H1 (cell line): ENCODE results near the gene STK33. TPM values are rescaled to one million over a fixed set of nuclear protein-coding genes. Genes with fewer than 3 reads are reported as not detected.

Source experiments
- CTCF ChIA-PET: fragments of 300-600 bp; sonication (Branson Sonifier 250); formaldehyde crosslinking; loops from one replicate; lab custom pipeline; 2021; ENCODE audit not compliant: partially characterized antibody; lab: Charles Lee
- POLR2A ChIA-PET: fragments of 300-600 bp; sonication (Branson Sonifier 250); formaldehyde crosslinking; loops from one replicate; lab custom pipeline; 2021; ENCODE audit warnings: inconsistent platforms; ENCODE audit not compliant: partially characterized antibody; lab: Charles Lee
- DNase-seq, 2 experiments: peaks; one replicate each; pipeline versions ENCODE4 v3.0.0 to v3.0.0-alpha.2; 2010 to 2022; ENCODE audit warnings: low spot score in 2 of 2, low read depth in 1 of 2, mixed read lengths in 1 of 2
- FAIRE-seq: peaks from 2 replicates; lab custom pipeline; 2011; peaks lifted over from hg19 to GRCh38; lab: Jason Lieb, UNC
- H2AFZ ChIP-seq: 2 replicates; pipeline ENCODE4 v1.8.1; 2012; ENCODE audit warnings: low read length, inconsistent platforms
- H2AK5ac ChIP-seq: 2 replicates; pipeline ENCODE4 v1.6.1; 2013; ENCODE audit warnings: low read depth, low read length
- H2BK120ac ChIP-seq: replicated peaks from 2 replicates; pipeline ENCODE3; 2013; ENCODE audit warnings: low read depth, low read length, inconsistent platforms
- H2BK12ac ChIP-seq: 2 replicates; pipeline ENCODE4 v1.6.1; 2013; ENCODE audit warnings: low read depth, low read length
- H2BK15ac ChIP-seq: 2 replicates; pipeline ENCODE4 v1.6.1; 2013; ENCODE audit warnings: low read length
- H2BK20ac ChIP-seq: 2 replicates; pipeline ENCODE4 v1.6.1; 2013; ENCODE audit warnings: low read length
- H2BK5ac ChIP-seq: 2 replicates; pipeline ENCODE4 v1.6.1; 2013; ENCODE audit warnings: low read depth, low read length
- H3K14ac ChIP-seq: 2 replicates; pipeline ENCODE4 v1.6.1; 2013; ENCODE audit warnings: inconsistent platforms; ENCODE audit not compliant: insufficient read length
- H3K18ac ChIP-seq: 2 replicates; pipeline ENCODE4 v1.6.1; 2013; ENCODE audit warnings: low read length; ENCODE audit errors: extremely low read depth
- H3K23ac ChIP-seq: 2 replicates; pipeline ENCODE4 v1.6.1; 2013; ENCODE audit warnings: inconsistent platforms; ENCODE audit not compliant: insufficient read length
- H3K23me2 ChIP-seq: 2 replicates; pipeline ENCODE4 v1.6.1; 2013; ENCODE audit warnings: low read depth, low read length
- H3K27ac ChIP-seq: 2 replicates; pipeline ENCODE4 v1.6.1; 2011; ENCODE audit warnings: low read depth, low read length, inconsistent platforms
- H3K27me3 ChIP-seq, 4 experiments: replicated peaks in 1 of 4; 1 replicate in 1 of 4; 2 replicates in 3 of 4; pipeline versions ENCODE4 v1.6.1 to v1.8.1; 2011 to 2013; ENCODE audit warnings: low read length in 3 of 4, mild to moderate bottlenecking in 3 of 4, inconsistent platforms in 2 of 4, mixed read lengths in 2 of 4, moderate library complexity in 1 of 4; ENCODE audit not compliant: control insufficient read depth in 3 of 4, insufficient read depth in 3 of 4; ENCODE audit errors: extremely low read depth in 1 of 4
- H3K36me3 ChIP-seq, 4 experiments: 2 replicates each; pipeline versions ENCODE4 v1.6.1 to v1.8.1; 2011 to 2013; ENCODE audit warnings: mild to moderate bottlenecking in 4 of 4, low read length in 3 of 4, moderate library complexity in 2 of 4, control low read depth in 1 of 4, inconsistent platforms in 1 of 4; ENCODE audit not compliant: insufficient read depth in 4 of 4, control insufficient read depth in 2 of 4
- H3K4ac ChIP-seq: replicated peaks from 2 replicates; pipeline ENCODE3; 2013; ENCODE audit warnings: low read length, low read depth, mixed read lengths, inconsistent platforms; ENCODE audit not compliant: insufficient read length
- H3K4me1 ChIP-seq, 4 experiments: replicated peaks in 1 of 4; 1 replicate in 1 of 4; 2 replicates in 3 of 4; pipeline versions ENCODE4 v1.6.1 to v1.8.1; 2011 to 2013; ENCODE audit warnings: low read length in 3 of 4, inconsistent platforms in 2 of 4, mixed read lengths in 1 of 4; ENCODE audit not compliant: insufficient read depth in 4 of 4, control insufficient read depth in 3 of 4
- H3K4me2 ChIP-seq, 2 experiments: 2 replicates each; pipeline versions ENCODE4 v1.6.1 to v1.8.1; 2011 to 2013; ENCODE audit warnings: low read depth in 2 of 2, low read length in 2 of 2, control low read depth in 1 of 2, inconsistent platforms in 1 of 2, mild to moderate bottlenecking in 1 of 2; ENCODE audit not compliant: insufficient read depth in 1 of 2
- H3K4me3 ChIP-seq, 4 experiments: fragments of 200-600, 300-600 bp in 1 of 4; sonication (generic), shearing (Covaris generic), sonication (Bioruptor Twin) in 1 of 4; 2 replicates each; pipeline versions ENCODE4 v1.5.1 to v1.8.1; 2011 to 2016; ENCODE audit warnings: low read length in 4 of 4, low read depth in 3 of 4, control low read depth in 2 of 4, inconsistent platforms in 2 of 4, mild to moderate bottlenecking in 2 of 4, mixed read lengths in 1 of 4, moderate library complexity in 1 of 4; ENCODE audit not compliant: insufficient read depth in 2 of 4; ENCODE audit errors: extremely low read depth in 1 of 4
- H3K56ac ChIP-seq: replicated peaks from 2 replicates; pipeline ENCODE3; 2013; ENCODE audit warnings: low read depth, mild to moderate bottlenecking, mixed read lengths, low read length, inconsistent platforms; ENCODE audit not compliant: insufficient read length
- H3K79me1 ChIP-seq: 2 replicates; pipeline ENCODE4 v1.6.1; 2013; ENCODE audit warnings: low read depth, low read length, control low read depth
- H3K79me2 ChIP-seq, 2 experiments: 2 replicates each; pipeline versions ENCODE4 v1.6.1 to v1.8.1; 2012 to 2013; ENCODE audit warnings: low read length in 2 of 2, mild to moderate bottlenecking in 2 of 2, inconsistent platforms in 1 of 2; ENCODE audit not compliant: insufficient read depth in 2 of 2, control insufficient read depth in 1 of 2
- H3K9ac ChIP-seq, 4 experiments: replicated peaks in 1 of 4; 1 replicate in 1 of 4; 2 replicates in 3 of 4; pipeline versions ENCODE4 v1.6.1 to v1.8.1; 2011 to 2013; ENCODE audit warnings: low read depth in 3 of 4, low read length in 3 of 4, control low read depth in 2 of 4, mild to moderate bottlenecking in 2 of 4, moderate library complexity in 2 of 4, inconsistent platforms in 1 of 4; ENCODE audit errors: extremely low read depth in 1 of 4
- H3K9me3 ChIP-seq, 2 experiments: 2 replicates each; pipeline versions ENCODE4 v1.6.1 to v1.8.1; 2012 to 2013; ENCODE audit warnings: mild to moderate bottlenecking in 2 of 2, moderate library complexity in 2 of 2, control low read depth in 1 of 2, inconsistent platforms in 1 of 2, low read depth in 1 of 2, low read length in 1 of 2, mixed read lengths in 1 of 2; ENCODE audit not compliant: insufficient read depth in 2 of 2
- H4K20me1 ChIP-seq, 2 experiments: replicated peaks in 1 of 2; 2 replicates each; pipeline versions ENCODE3 to v1.8.1; 2011 to 2013; ENCODE audit warnings: inconsistent platforms in 2 of 2, low read length in 2 of 2, mild to moderate bottlenecking in 1 of 2; ENCODE audit not compliant: insufficient read depth in 2 of 2, control insufficient read depth in 1 of 2
- H4K5ac ChIP-seq: 2 replicates; pipeline ENCODE4 v1.6.1; 2013; ENCODE audit warnings: low read length, low read depth, mixed read lengths, inconsistent platforms; ENCODE audit not compliant: insufficient read length
- H4K8ac ChIP-seq: 2 replicates; pipeline ENCODE4 v1.8.0; 2013; ENCODE audit warnings: mild to moderate bottlenecking, moderate library complexity, low read length, inconsistent platforms; ENCODE audit not compliant: insufficient read depth; ENCODE audit errors: extremely low read depth
- H4K91ac ChIP-seq: replicated peaks from 2 replicates; pipeline ENCODE3; 2013; ENCODE audit warnings: low read length, mixed read lengths, inconsistent platforms; ENCODE audit not compliant: insufficient read length
- BACH1 ChIP-seq: IDR thresholded peaks from 2 replicates; pipeline ENCODE4 v1.6.1; 2012; ENCODE audit warnings: low read length, improper control_type of control experiment
- CBX5 ChIP-seq: fragments of 300-800, 300-1000 bp; sonication (generic); IDR thresholded peaks from 2 replicates; pipeline ENCODE4 v1.7.1; 2016; ENCODE audit warnings: antibody characterized with exemption, low read length, low read depth
- CEBPB ChIP-seq: IDR thresholded peaks from 2 replicates; pipeline ENCODE4 v1.6.1; 2012; ENCODE audit warnings: low read depth, low read length
- PHF8 ChIP-seq: fragments of 200-600 bp; sonication (generic); conservative IDR thresholded peaks from 2 replicates; pipeline ENCODE4 v1.7.1; 2012; ENCODE audit warnings: low read depth, mild to moderate bottlenecking, inconsistent platforms, low read length, moderate library complexity
- POLR2AphosphoS5 ChIP-seq: IDR thresholded peaks from 2 replicates; pipeline ENCODE4 v1.6.1; 2011; ENCODE audit warnings: low read depth, low read length
- RFX5 ChIP-seq: IDR thresholded peaks from 2 replicates; pipeline ENCODE4 v1.6.1; 2011; ENCODE audit warnings: low read depth, low read length, improper control_type of control experiment, borderline replicate concordance
- SAP30 ChIP-seq: fragments of 300-600 bp; sonication (generic); IDR thresholded peaks from 2 replicates; pipeline ENCODE4 v1.7.1; 2012; ENCODE audit warnings: low read length, moderate library complexity, mild to moderate bottlenecking, inconsistent platforms; ENCODE audit not compliant: insufficient read depth, insufficient replicate concordance
- SIRT6 ChIP-seq: IDR thresholded peaks from one replicate; pipeline ENCODE4 v1.7.1; 2012; ENCODE audit warnings: low read length, inconsistent platforms
- SP1 ChIP-seq: IDR thresholded peaks from 2 replicates; pipeline ENCODE4 v1.6.1; 2011; ENCODE audit warnings: low read depth, low read length
- SRF ChIP-seq: IDR thresholded peaks from 2 replicates; pipeline ENCODE4 v1.6.1; 2011; ENCODE audit warnings: mild to moderate bottlenecking, low read depth, low read length, moderate library complexity
- SUZ12 ChIP-seq: fragments of 200-600 bp; sonication (generic); IDR thresholded peaks from 2 replicates; pipeline ENCODE4 v1.6.1; 2012; ENCODE audit warnings: mild to moderate bottlenecking, inconsistent platforms, low read length, moderate library complexity, mixed read lengths
- YY1 ChIP-seq: IDR thresholded peaks from 2 replicates; pipeline ENCODE4 v1.6.1; 2011; ENCODE audit warnings: low read depth, mild to moderate bottlenecking, low read length
- WGBS, 2 experiments: shearing (Covaris generic) in 1 of 2; methylation state at CpG; one replicate each; pipeline versions ENCODE4 v1.1.6 to v1.1.7; 2013 to 2015; ENCODE audit warnings: low lambda C conversion rate in 2 of 2, mixed read lengths in 2 of 2, inconsistent platforms in 1 of 2, low coverage in 1 of 2, missing lambda C conversion rate in 1 of 2; ENCODE audit not compliant: insufficient replicate concordance in 2 of 2, insufficient coverage in 1 of 2, insufficient read length in 1 of 2; ENCODE audit errors: extremely low coverage in 1 of 2, missing lambda C conversion rate in 1 of 2; 5-methylcytosine and 5-hydroxymethylcytosine counted together
- polyA plus RNA-seq, 7 experiments: library from polyadenylated mRNA; depleted of rRNA in 3 of 7; stranded (reverse) in 5 of 7; unstranded in 2 of 7; fragments of >200 nt in 5 of 7; fragments of 200-250 nt in 2 of 7; gene quantifications; 1 replicate in 5 of 7; 2 replicates in 1 of 7; 4 replicates in 1 of 7; pipeline versions ENCODE4 v1.2.1 to v1.2.3, GENCODE V29; 2011 to 2013; ENCODE audit warnings: missing spikeins in 2 of 7, mixed read lengths in 2 of 7
- total RNA-seq: library from RNA; stranded (reverse); fragmentation: NEBNext Ultra II Directional; extraction: Animal tissue kit (Norgen Biotek cat#: 25700); gene quantifications from 2 replicates; pipeline ENCODE4 v1.2.1, GENCODE V29; 2021
- TF ChIP-seq, protein P1 (sequence below): IDR thresholded peaks from 2 replicates; pipeline ENCODE4 v1.6.1; 2011; ENCODE audit warnings: low read length, improper control_type of control experiment

STK33 gene
- total and polyA plus RNA-seq, 2 of the 8 experiments (the other 6 are each of a cell fraction or from before 2014, with no cell fraction given): 8.8 to 25.1 TPM

DNA sequence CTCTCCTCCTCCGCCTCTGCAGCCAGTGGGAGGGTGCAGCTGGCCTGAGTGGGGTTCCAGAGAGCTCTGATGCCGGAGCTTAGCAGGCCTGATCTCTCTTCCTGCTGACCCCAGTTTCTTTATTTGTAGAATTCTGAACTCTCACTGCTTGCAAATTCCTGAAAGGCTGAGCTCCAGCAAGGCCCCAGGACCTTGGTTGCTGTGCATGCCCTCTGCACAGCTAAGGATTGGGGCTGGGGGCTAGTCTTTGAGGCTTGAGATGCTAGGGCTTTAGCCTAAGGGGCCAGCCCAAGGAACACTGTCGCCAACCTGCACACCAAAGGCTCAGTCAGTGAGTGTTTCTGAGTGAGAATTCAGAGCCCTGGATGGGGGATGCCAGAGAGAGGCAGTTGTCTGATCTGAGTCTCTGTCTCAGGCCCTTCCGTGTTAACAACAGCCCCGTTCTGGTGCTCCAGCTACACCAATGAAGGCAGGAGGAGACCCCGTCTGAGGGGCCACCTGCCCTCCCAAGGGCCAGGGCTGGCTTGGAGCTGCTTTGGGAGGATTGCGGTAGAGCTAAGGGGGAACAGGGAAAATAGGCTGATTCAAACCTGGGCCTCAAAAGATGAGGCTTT lies 224.3 kb downstream of the STK33 start:
- Histone ChIP-seq H4K8ac (no peak overlapping the region; the same call in 1 of the 2 replicates), H3K79me1 (no peaks in the 10 kb centered on the region), H3K4me3 (no peak overlapping the region), H3K79me2 (no peaks in the 10 kb centered on the region), H3K9me3 (no peaks in the 10 kb centered on the region), H2BK20ac (no peak overlapping the region), H2BK5ac (no peak overlapping the region), H3K56ac (no peak overlapping the region), H3K14ac (no peak overlapping the region), H3K4ac (no peak overlapping the region), H4K91ac (no peak overlapping the region), H4K5ac (no peak overlapping the region), H3K27me3 (no peaks in the 10 kb centered on the region), H2BK120ac (no peak overlapping the region), H3K27ac (no peak overlapping the region), H4K20me1 (no peaks in the 10 kb centered on the region), H2AK5ac (no peak overlapping the region), H3K9ac (no peak overlapping the region), H3K4me2 (no peak overlapping the region), H3K18ac (no peak overlapping the region), H2BK15ac (no peak overlapping the region), H2AFZ (no peak overlapping the region), H2BK12ac (no peak overlapping the region), H3K23ac (no peak overlapping the region), H3K36me3 (no peaks in the 10 kb centered on the region), H3K4me1 (no peaks in the 10 kb centered on the region), H3K23me2 (no peaks in the 10 kb centered on the region)
- POLR2A ChIA-PET: interaction anchor here (0.7 kb wide), 2 partner anchors 13 to 121 kb away, joined by 3 read pairs; no protein-coding TSS in a partner anchor
- FAIRE-seq: no peak
- CTCF ChIA-PET: interaction anchor here (0.5 to 2.6 kb wide), 11 partner anchors 7 to 1739 kb away, joined by 3 to 18 read pairs (median 3); no protein-coding TSS in a partner anchor
- WGBS, 2 experiments: 91% methylated on average over 7 of the region's 7 CpGs; no CpG with 5 or more reads in 1 of the 2 experiments
- DNase-seq: no peak
- TF ChIP-seq PHF8: no peak
- TF ChIP-seq SIRT6: no peak
- TF ChIP-seq SRF: no peak
- no peak for TF ChIP-seq SUZ12
- TF ChIP-seq POLR2AphosphoS5: no peak
- TF ChIP-seq BACH1: no peak
- TF ChIP-seq YY1: no peak
- no peak for TF ChIP-seq SAP30
- TF ChIP-seq CBX5: no peak
- TF ChIP-seq, protein P1, sequence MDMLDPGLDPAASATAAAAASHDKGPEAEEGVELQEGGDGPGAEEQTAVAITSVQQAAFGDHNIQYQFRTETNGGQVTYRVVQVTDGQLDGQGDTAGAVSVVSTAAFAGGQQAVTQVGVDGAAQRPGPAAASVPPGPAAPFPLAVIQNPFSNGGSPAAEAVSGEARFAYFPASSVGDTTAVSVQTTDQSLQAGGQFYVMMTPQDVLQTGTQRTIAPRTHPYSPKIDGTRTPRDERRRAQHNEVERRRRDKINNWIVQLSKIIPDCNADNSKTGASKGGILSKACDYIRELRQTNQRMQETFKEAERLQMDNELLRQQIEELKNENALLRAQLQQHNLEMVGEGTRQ: no peak
- TF ChIP-seq RFX5: no peak
- TF ChIP-seq SP1: no peak
- TF ChIP-seq CEBPB: no peak
